HepG2 (cell line): ENCODE data around the gene MBNL3. TPM values are rescaled to one million over a fixed set of nuclear protein-coding genes. Genes with fewer than 3 reads are reported as not detected.

Source experiments
- RFX3 ChIP-seq: IDR thresholded peaks from 2 replicates; pipeline ENCODE4 v1.6.1; 2016; ENCODE audit warnings: missing biosample characterization, missing genetic modification reagents
- TOE1 ChIP-seq: sonication (generic); formaldehyde crosslinking; IDR thresholded peaks from 2 replicates; pipeline ENCODE4 v1.4.0; 2020; ENCODE audit warnings: mild to moderate bottlenecking, missing genetic modification reagents
- ZNF274 ChIP-seq: sonication (generic); formaldehyde crosslinking; IDR thresholded peaks from 2 replicates; pipeline ENCODE4 v1.5.1; 2020; ENCODE audit warnings: mild to moderate bottlenecking, missing genetic modification reagents
- ZNF335 ChIP-seq: sonication (generic); formaldehyde crosslinking; IDR thresholded peaks from 2 replicates; pipeline ENCODE4 v1.4.0; 2020; ENCODE audit warnings: missing genetic modification reagents
- polyA plus RNA-seq, 8 experiments: library from polyadenylated mRNA; depleted of rRNA in 3 of 8; stranded (reverse) in 7 of 8; unstranded in 1 of 8; fragments of >200 nt; fragmentation: Illumina TruSeq in 4 of 8; extraction: Trizol in 4 of 8; gene quantifications; 2 replicates each; pipeline versions ENCODE4 v1.2.1 to v1.2.3, GENCODE V29; 2011 to 2016; ENCODE audit warnings: low read depth in 4 of 8, missing spikeins in 1 of 8, mixed read lengths in 1 of 8; ENCODE audit not compliant: insufficient read depth in 1 of 8
- total RNA-seq, 5 experiments: library from RNA; depleted of rRNA; stranded (reverse); fragments of >200 nt; fragmentation: Illumina TruSeq; extraction: Trizol; gene quantifications; 2 replicates each; pipeline ENCODE4 v1.2.3, GENCODE V29; 2016; ENCODE audit warnings: low read depth in 1 of 5
- TF ChIP-seq, protein P1 (sequence below): sonication (generic); formaldehyde crosslinking; IDR thresholded peaks from 2 replicates; pipeline ENCODE4 v1.4.0; 2020; ENCODE audit warnings: missing genetic modification reagents, borderline replicate concordance
- TF ChIP-seq, protein P2 (sequence below): sonication (generic); formaldehyde crosslinking; IDR thresholded peaks from 2 replicates; pipeline ENCODE4 v1.5.0; 2020; ENCODE audit warnings: mild to moderate bottlenecking, missing genetic modification reagents, borderline replicate concordance
- TF ChIP-seq, protein P3 (sequence below): sonication (generic); formaldehyde crosslinking; IDR thresholded peaks from 2 replicates; pipeline ENCODE4 v1.4.0; 2020; ENCODE audit warnings: low read depth, missing genetic modification reagents
- TF ChIP-seq, protein P4 (sequence below): sonication (generic); formaldehyde crosslinking; IDR thresholded peaks from 2 replicates; pipeline ENCODE4 v1.4.0; 2020; ENCODE audit warnings: missing genetic modification reagents

Gene MBNL3
- total and polyA plus RNA-seq, 2 of the 13 experiments (the other 11 are each of a cell fraction or from before 2014, with no cell fraction given), result 155 to 257 TPM

DNA sequence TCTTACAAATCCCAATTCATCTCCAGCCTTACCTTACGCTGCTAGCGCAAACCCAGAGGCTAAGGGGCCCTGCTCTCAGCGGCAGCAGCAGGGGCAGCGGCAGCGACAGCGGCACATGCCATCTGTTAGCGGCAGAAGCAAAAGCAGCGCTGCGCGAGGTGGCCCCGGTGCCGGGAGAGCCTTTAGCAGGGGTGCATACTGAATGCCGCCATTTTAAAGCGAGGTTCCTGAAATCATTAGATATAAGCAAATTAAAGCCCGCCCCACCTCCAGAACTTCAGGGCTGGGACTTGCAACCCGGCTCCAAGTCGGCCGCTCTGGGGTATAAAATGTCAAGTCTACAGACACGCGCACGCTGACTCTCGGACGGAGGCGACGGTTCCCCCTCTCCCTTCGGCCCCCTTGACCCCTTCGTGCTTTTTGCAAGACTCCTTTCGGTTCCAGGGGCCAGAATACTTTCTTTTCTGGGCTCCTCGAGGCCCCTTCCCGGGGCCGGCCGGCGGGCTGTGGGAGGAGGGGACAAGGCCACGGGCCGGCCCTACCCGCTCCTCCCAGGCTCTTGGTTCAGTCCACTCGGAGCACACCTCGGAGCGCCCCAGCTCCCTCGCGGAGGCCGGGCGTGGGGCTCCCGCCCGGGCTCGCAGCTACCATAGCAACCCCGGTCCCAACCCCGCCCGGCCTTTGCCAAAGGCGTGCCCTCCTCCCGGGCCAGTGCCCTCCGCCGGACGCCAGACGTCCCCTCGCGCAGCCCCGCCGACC is at the start of gene MBNL3 (continued):
- TF ChIP-seq, protein P1, sequence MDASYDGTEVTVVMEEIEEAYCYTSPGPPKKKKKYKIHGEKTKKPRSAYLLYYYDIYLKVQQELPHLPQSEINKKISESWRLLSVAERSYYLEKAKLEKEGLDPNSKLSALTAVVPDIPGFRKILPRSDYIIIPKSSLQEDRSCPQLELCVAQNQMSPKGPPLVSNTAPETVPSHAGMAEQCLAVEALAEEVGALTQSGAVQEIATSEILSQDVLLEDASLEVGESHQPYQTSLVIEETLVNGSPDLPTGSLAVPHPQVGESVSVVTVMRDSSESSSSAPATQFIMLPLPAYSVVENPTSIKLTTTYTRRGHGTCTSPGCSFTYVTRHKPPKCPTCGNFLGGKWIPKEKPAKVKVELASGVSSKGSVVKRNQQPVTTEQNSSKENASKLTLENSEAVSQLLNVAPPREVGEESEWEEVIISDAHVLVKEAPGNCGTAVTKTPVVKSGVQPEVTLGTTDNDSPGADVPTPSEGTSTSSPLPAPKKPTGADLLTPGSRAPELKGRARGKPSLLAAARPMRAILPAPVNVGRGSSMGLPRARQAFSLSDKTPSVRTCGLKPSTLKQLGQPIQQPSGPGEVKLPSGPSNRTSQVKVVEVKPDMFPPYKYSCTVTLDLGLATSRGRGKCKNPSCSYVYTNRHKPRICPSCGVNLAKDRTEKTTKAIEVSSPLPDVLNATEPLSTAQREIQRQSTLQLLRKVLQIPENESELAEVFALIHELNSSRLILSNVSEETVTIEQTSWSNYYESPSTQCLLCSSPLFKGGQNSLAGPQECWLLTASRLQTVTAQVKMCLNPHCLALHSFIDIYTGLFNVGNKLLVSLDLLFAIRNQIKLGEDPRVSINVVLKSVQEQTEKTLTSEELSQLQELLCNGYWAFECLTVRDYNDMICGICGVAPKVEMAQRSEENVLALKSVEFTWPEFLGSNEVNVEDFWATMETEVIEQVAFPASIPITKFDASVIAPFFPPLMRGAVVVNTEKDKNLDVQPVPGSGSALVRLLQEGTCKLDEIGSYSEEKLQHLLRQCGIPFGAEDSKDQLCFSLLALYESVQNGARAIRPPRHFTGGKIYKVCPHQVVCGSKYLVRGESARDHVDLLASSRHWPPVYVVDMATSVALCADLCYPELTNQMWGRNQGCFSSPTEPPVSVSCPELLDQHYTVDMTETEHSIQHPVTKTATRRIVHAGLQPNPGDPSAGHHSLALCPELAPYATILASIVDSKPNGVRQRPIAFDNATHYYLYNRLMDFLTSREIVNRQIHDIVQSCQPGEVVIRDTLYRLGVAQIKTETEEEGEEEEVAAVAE, result no peak
- TF ChIP-seq, protein P2, sequence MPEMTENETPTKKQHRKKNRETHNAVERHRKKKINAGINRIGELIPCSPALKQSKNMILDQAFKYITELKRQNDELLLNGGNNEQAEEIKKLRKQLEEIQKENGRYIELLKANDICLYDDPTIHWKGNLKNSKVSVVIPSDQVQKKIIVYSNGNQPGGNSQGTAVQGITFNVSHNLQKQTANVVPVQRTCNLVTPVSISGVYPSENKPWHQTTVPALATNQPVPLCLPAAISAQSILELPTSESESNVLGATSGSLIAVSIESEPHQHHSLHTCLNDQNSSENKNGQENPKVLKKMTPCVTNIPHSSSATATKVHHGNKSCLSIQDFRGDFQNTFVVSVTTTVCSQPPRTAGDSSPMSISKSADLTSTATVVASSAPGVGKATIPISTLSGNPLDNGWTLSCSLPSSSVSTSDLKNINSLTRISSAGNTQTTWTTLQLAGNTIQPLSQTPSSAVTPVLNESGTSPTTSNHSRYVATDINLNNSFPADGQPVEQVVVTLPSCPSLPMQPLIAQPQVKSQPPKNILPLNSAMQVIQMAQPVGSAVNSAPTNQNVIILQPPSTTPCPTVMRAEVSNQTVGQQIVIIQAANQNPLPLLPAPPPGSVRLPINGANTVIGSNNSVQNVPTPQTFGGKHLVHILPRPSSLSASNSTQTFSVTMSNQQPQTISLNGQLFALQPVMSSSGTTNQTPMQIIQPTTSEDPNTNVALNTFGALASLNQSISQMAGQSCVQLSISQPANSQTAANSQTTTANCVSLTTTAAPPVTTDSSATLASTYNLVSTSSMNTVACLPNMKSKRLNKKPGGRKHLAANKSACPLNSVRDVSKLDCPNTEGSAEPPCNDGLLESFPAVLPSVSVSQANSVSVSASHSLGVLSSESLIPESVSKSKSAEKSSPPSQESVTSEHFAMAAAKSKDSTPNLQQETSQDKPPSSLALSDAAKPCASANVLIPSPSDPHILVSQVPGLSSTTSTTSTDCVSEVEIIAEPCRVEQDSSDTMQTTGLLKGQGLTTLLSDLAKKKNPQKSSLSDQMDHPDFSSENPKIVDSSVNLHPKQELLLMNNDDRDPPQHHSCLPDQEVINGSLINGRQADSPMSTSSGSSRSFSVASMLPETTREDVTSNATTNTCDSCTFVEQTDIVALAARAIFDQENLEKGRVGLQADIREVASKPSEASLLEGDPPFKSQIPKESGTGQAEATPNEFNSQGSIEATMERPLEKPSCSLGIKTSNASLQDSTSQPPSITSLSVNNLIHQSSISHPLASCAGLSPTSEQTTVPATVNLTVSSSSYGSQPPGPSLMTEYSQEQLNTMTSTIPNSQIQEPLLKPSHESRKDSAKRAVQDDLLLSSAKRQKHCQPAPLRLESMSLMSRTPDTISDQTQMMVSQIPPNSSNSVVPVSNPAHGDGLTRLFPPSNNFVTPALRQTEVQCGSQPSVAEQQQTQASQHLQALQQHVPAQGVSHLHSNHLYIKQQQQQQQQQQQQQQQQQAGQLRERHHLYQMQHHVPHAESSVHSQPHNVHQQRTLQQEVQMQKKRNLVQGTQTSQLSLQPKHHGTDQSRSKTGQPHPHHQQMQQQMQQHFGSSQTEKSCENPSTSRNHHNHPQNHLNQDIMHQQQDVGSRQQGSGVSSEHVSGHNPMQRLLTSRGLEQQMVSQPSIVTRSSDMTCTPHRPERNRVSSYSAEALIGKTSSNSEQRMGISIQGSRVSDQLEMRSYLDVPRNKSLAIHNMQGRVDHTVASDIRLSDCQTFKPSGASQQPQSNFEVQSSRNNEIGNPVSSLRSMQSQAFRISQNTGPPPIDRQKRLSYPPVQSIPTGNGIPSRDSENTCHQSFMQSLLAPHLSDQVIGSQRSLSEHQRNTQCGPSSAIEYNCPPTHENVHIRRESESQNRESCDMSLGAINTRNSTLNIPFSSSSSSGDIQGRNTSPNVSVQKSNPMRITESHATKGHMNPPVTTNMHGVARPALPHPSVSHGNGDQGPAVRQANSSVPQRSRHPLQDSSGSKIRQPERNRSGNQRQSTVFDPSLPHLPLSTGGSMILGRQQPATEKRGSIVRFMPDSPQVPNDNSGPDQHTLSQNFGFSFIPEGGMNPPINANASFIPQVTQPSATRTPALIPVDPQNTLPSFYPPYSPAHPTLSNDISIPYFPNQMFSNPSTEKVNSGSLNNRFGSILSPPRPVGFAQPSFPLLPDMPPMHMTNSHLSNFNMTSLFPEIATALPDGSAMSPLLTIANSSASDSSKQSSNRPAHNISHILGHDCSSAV (CRISPR knock-in tag), result no peak
- TF ChIP-seq ZNF335 (CRISPR knock-in tag), result no peak
- TF ChIP-seq, protein P3, sequence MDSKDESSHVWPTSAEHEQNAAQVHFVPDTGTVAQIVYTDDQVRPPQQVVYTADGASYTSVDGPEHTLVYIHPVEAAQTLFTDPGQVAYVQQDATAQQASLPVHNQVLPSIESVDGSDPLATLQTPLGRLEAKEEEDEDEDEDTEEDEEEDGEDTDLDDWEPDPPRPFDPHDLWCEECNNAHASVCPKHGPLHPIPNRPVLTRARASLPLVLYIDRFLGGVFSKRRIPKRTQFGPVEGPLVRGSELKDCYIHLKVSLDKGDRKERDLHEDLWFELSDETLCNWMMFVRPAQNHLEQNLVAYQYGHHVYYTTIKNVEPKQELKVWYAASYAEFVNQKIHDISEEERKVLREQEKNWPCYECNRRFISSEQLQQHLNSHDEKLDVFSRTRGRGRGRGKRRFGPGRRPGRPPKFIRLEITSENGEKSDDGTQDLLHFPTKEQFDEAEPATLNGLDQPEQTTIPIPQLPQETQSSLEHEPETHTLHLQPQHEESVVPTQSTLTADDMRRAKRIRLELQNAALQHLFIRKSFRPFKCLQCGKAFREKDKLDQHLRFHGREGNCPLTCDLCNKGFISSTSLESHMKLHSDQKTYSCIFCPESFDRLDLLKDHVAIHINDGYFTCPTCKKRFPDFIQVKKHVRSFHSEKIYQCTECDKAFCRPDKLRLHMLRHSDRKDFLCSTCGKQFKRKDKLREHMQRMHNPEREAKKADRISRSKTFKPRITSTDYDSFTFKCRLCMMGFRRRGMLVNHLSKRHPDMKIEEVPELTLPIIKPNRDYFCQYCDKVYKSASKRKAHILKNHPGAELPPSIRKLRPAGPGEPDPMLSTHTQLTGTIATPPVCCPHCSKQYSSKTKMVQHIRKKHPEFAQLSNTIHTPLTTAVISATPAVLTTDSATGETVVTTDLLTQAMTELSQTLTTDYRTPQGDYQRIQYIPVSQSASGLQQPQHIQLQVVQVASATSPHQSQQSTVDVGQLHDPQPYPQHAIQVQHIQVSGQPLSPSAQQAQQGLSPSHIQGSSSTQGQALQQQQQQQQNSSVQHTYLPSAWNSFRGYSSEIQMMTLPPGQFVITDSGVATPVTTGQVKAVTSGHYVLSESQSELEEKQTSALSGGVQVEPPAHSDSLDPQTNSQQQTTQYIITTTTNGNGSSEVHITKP, result peak; percentile 94
- TF ChIP-seq, protein P4, sequence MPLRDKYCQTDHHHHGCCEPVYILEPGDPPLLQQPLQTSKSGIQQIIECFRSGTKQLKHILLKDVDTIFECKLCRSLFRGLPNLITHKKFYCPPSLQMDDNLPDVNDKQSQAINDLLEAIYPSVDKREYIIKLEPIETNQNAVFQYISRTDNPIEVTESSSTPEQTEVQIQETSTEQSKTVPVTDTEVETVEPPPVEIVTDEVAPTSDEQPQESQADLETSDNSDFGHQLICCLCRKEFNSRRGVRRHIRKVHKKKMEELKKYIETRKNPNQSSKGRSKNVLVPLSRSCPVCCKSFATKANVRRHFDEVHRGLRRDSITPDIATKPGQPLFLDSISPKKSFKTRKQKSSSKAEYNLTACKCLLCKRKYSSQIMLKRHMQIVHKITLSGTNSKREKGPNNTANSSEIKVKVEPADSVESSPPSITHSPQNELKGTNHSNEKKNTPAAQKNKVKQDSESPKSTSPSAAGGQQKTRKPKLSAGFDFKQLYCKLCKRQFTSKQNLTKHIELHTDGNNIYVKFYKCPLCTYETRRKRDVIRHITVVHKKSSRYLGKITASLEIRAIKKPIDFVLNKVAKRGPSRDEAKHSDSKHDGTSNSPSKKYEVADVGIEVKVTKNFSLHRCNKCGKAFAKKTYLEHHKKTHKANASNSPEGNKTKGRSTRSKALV (CRISPR knock-in tag), result no peak
- TF ChIP-seq ZNF274 (CRISPR knock-in tag), result no peak
- no peak for TF ChIP-seq RFX3 (CRISPR knock-in tag)
- TF ChIP-seq TOE1 (CRISPR knock-in tag), result no peak
